Upper lobe of left lung (tissue), 6 donors: ENCODE measurements around the gene GREB1L. TPM values are rescaled to one million over a fixed set of nuclear protein-coding genes. Genes with fewer than 3 reads are reported as not detected.
"Not testable (repeated sequence)": the region's sequence is repeated elsewhere in the genome, so short reads cannot be mapped to it uniquely, and the experiment has no call there.

ENCODE experiments used
- ATAC-seq, 2 donors: fragments of 200-7000 bp; cut with Tn5 transposase; one replicate each; pipeline ENCODE4 v1.9.1; 2022; ENCODE audit warnings: mild to moderate bottlenecking in 2 of 2, moderate library complexity in 2 of 2; ENCODE audit not compliant: low FRiP score in 2 of 2
- DNase-seq, 2 donors: peaks; one replicate each; pipeline ENCODE4 v3.0.0-alpha.2; 2019 to 2020
- H3K27ac ChIP-seq, 4 donors: fragments of 200-600 bp; sonication (generic); one replicate each; pipeline ENCODE4 v1.5.1; 2016 to 2019
- H3K27me3 ChIP-seq, 4 donors: fragments of 200-600 bp; sonication (generic); one replicate each; pipeline ENCODE4 v1.5.1; 2017 to 2019
- H3K36me3 ChIP-seq, 4 donors: fragments of 200-600 bp; sonication (generic); one replicate each; pipeline ENCODE4 v1.5.1; 2016 to 2019
- H3K4me1 ChIP-seq, 4 donors: fragments of 200-600 bp; sonication (generic); one replicate each; pipeline ENCODE4 v1.5.1; 2018 to 2019
- H3K4me3 ChIP-seq, 4 donors: fragments of 200-600 bp; sonication (generic); one replicate each; pipeline ENCODE4 v1.5.1; 2017 to 2019; ENCODE audit warnings: mild to moderate bottlenecking in 2 of 4, moderate library complexity in 1 of 4
- H3K9me3 ChIP-seq, 4 donors: fragments of 200-600 bp; sonication (generic); one replicate each; pipeline ENCODE4 v1.5.1; 2018 to 2019
- EP300 ChIP-seq, 4 donors: sonication (generic); formaldehyde crosslinking; IDR thresholded peaks; one replicate each; pipeline ENCODE4 v1.5.1; 2017; ENCODE audit warnings: antibody characterized with exemption in 4 of 4, control low read depth in 2 of 4
- POLR2A ChIP-seq, 4 donors: fragments of 450-650 bp; IDR thresholded peaks; one replicate each; pipeline ENCODE4 v1.5.1; 2016 to 2017; ENCODE audit warnings: antibody characterized with exemption in 4 of 4, mild to moderate bottlenecking in 2 of 4
- POLR2AphosphoS5 ChIP-seq, 2 donors: sonication (generic); formaldehyde crosslinking; IDR thresholded peaks; one replicate each; pipeline ENCODE4 v1.5.1; 2017; ENCODE audit warnings: antibody characterized with exemption in 2 of 2
- WGBS, 2 donors: methylation state at CpG; one replicate each; pipeline ENCODE4 v1.1.5; 2017 to 2018; 5-methylcytosine and 5-hydroxymethylcytosine counted together
- total RNA-seq, 6 donors: library from RNA; depleted of rRNA in 4 of 6; stranded (reverse); fragments of >200 nt in 4 of 6; gene quantifications; one replicate each; pipeline versions ENCODE4 v1.1.0 to v1.2.1, GENCODE V29; 2016 to 2021
- TF ChIP-seq, protein P1 (sequence below), 6 experiments: fragments of 450-650 bp in 4 of 6; fragments of 200-600 bp in 2 of 6; sonication (generic) in 2 of 6; IDR thresholded peaks; one replicate each; pipeline ENCODE4 v1.5.1; 2016 to 2019; ENCODE audit warnings: antibody characterized with exemption in 6 of 6
- donor health status: DM: no; HTN: no; CAD: no; lungs with moderate emphysema.
- donor health status: DM: no; HTN: yes; CAD: no; lungs with severe emphysema.

Gene GREB1L
- total RNA-seq, 6 donors from 2014 or later: under 0.01 to 2.0 (median 0.44) TPM

DNA sequence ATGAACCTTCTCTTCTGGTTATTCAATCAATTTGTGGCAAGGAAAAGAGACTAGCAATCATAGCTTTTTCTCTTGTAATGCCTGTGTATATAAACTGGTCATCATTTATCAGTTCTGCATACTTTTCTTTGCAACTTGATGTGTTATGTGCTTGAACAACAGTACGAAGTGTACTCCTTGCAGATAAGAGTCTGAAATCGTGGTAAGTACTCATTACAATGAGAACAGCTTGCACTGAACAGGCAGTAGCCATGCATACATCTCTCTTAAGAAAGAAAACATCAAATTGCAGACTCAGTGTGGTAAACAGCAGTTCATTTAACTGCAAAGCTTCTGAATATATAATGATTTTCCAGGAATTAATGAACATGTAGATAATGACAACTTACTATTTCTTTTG lies 64.3 kb downstream of the GREB1L start:
- 31 to 35% methylated on average over 2 of the region's 2 CpGs for WGBS, 2 donors
- no peak overlapping the region for H3K27ac ChIP-seq
- H3K27me3 ChIP-seq: no peaks in the 10 kb centered on the region
- H3K36me3 ChIP-seq: no peaks in the 10 kb centered on the region
- H3K9me3 ChIP-seq: no peaks in the 10 kb centered on the region
- ATAC-seq (no peak), DNase-seq (no peak)
- TF ChIP-seq EP300 (IDR thresholded peaks at IDR 0.05) (no peak), POLR2AphosphoS5 (IDR thresholded peaks at IDR 0.05) (no peak), POLR2A (IDR thresholded peaks at IDR 0.05) (no peak)
- TF ChIP-seq, protein P1, sequence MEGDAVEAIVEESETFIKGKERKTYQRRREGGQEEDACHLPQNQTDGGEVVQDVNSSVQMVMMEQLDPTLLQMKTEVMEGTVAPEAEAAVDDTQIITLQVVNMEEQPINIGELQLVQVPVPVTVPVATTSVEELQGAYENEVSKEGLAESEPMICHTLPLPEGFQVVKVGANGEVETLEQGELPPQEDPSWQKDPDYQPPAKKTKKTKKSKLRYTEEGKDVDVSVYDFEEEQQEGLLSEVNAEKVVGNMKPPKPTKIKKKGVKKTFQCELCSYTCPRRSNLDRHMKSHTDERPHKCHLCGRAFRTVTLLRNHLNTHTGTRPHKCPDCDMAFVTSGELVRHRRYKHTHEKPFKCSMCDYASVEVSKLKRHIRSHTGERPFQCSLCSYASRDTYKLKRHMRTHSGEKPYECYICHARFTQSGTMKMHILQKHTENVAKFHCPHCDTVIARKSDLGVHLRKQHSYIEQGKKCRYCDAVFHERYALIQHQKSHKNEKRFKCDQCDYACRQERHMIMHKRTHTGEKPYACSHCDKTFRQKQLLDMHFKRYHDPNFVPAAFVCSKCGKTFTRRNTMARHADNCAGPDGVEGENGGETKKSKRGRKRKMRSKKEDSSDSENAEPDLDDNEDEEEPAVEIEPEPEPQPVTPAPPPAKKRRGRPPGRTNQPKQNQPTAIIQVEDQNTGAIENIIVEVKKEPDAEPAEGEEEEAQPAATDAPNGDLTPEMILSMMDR (IDR thresholded peaks at IDR 0.05): no peak
- H3K4me3 ChIP-seq: no peak overlapping the region
- no peaks in the 10 kb centered on the region for H3K4me1 ChIP-seq

DNA sequence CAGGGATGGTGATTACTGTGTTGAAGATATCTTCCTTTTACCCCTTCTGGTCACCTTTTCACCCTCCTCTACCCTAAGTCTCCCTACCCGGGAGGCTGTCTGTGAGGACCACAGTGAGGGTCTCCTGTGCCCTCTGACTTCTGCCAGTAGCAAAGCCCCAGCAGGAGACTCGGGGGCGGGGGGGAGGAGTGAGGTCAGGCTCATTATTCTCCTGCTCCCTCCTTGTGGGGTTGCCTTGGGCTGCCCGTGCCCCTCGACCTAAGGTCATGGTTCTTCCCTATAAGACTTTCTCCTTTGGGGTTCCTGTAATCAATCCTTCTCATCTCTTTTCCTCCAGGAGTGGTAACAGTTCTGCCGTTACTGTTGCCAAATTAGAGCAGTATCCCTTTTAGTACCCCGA lies 65.5 kb downstream of the GREB1L start:
- TF ChIP-seq POLR2AphosphoS5 (IDR thresholded peaks at IDR 0.05) (no peak), EP300 (IDR thresholded peaks at IDR 0.05) (no peak), POLR2A (IDR thresholded peaks at IDR 0.05) (no peak)
- TF ChIP-seq, protein P1 (IDR thresholded peaks at IDR 0.05): no peak
- Histone ChIP-seq H3K9me3 (no peaks in the 10 kb centered on the region), H3K4me3 (no peak overlapping the region), H3K4me1 (no peaks in the 10 kb centered on the region), H3K27ac (no peak overlapping the region), H3K36me3 (no peaks in the 10 kb centered on the region), H3K27me3 (no peaks in the 10 kb centered on the region)
- 75 to 81% methylated on average over 6 to 7 of the region's 7 CpGs for WGBS, 2 donors
- DNase-seq (no peak), ATAC-seq (no peak)

- WGBS, 2 donors: 84 to 89% methylated on average over 5 of the region's 5 CpGs
Observed at GRCh38 chr18:21309248-21309647, 67.2 kb downstream of the GREB1L start.

GRCh38 chr18:21311980-21312379 lies 69.9 kb downstream of the GREB1L start:
- ATAC-seq, H3K27me3 ChIP-seq, DNase-seq, H3K27ac ChIP-seq, H3K4me3 ChIP-seq, H3K36me3 ChIP-seq, H3K4me1 ChIP-seq, H3K9me3 ChIP-seq: not testable (repeated sequence)
- WGBS, 2 donors: 88 to 95% methylated on average over 3 of the region's 3 CpGs

More at GRCh38 chr18:21309248-21309647, 67.2 kb downstream of the GREB1L start:
- H3K27ac ChIP-seq: no peak overlapping the region
- DNase-seq (no peak), ATAC-seq (no peak)
- TF ChIP-seq EP300 (IDR thresholded peaks at IDR 0.05): no peak
- no peaks in the 10 kb centered on the region for H3K9me3 ChIP-seq
- no peaks in the 10 kb centered on the region for H3K27me3 ChIP-seq
- no peaks in the 10 kb centered on the region for H3K36me3 ChIP-seq
- H3K4me3 ChIP-seq: no peak overlapping the region
- no peaks in the 10 kb centered on the region for H3K4me1 ChIP-seq

DNA sequence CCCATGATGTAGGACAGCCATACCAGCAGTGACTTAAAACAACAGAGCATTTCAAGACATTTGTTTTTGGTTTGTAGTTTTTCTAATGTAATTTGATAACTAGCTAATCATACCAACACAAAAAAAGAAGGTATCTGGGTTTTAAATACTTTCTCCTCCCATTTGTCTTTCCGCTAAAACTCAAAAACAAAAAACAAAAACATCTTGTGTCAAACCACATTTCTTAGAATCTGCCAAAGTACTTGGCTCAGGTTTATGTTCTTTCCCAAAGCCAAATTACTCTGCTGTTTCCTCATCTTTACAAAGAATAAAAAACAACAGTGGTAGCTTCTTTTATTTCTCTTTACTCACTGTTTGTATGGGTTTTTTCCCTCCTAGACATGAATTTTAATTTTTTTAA lies 71.5 kb downstream of the GREB1L start:
- TF ChIP-seq, protein P1 (IDR thresholded peaks at IDR 0.05): no peak
- TF ChIP-seq POLR2A (IDR thresholded peaks at IDR 0.05) (no peak), EP300 (IDR thresholded peaks at IDR 0.05) (no peak), POLR2AphosphoS5 (IDR thresholded peaks at IDR 0.05) (no peak)
- WGBS, 2 donors: 79 to 92% methylated on average over 1 of the region's 1 CpG
- ATAC-seq: no peak
- Histone ChIP-seq H3K9me3 (no peaks in the 10 kb centered on the region), H3K4me3 (no peak overlapping the region), H3K27ac (no peak overlapping the region), H3K4me1 (no peaks in the 10 kb centered on the region), H3K36me3 (no peaks in the 10 kb centered on the region), H3K27me3 (no peaks in the 10 kb centered on the region)
- DNase-seq: no peak

- no peak overlapping the region for H3K27ac ChIP-seq
- no peak for TF ChIP-seq EP300 (IDR thresholded peaks at IDR 0.05)
- TF ChIP-seq, protein P1 (IDR thresholded peaks at IDR 0.05): no peak
- TF ChIP-seq POLR2A (IDR thresholded peaks at IDR 0.05): no peak
- no peak for TF ChIP-seq POLR2AphosphoS5 (IDR thresholded peaks at IDR 0.05)
- H3K9me3 ChIP-seq: no peaks in the 10 kb centered on the region
- ATAC-seq: no peak
- no peaks in the 10 kb centered on the region for H3K36me3 ChIP-seq
- H3K4me3 ChIP-seq: no peak overlapping the region
- no peaks in the 10 kb centered on the region for H3K4me1 ChIP-seq
- H3K27me3 ChIP-seq: no peaks in the 10 kb centered on the region
- DNase-seq: no peak
Observed at GRCh38 chr18:21314724-21315123, 72.7 kb downstream of the GREB1L start.

DNA sequence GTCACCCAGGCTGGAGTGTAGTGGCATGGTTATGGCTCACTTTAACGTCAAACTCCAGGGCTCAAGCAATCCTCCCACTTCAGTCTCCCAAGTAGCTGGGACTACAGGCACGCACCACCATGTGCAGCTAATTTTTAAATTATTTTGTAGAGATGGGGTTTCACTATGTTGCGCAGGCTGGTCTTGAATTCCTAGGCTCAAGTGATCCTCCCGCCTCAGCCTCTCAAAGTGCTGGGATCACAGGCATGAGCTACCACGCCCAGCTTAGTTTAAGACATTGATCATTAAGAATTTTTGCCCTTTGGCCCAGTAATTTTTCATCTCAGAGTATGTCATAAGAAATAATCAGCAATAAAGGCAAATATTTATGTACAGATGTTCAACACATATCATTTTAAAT lies 73.1 kb downstream of the GREB1L start:
- ATAC-seq: not testable (repeated sequence)

More for the DNA sequence above, 73.1 kb downstream of the GREB1L start:
- not testable (repeated sequence) for H3K27ac ChIP-seq, DNase-seq, H3K9me3 ChIP-seq, H3K4me1 ChIP-seq, H3K36me3 ChIP-seq, H3K4me3 ChIP-seq, H3K27me3 ChIP-seq
- WGBS, 2 donors: 93% methylated on average over 5 of the region's 5 CpGs
